HEK293 (cell line): ENCODE results near the gene GLIPR1.

Experiments used
- CTCF ChIA-PET: fragments of 350-600 bp; formaldehyde crosslinking; extraction: SDS; loops from one replicate; lab custom pipeline; 2021; ENCODE audit warnings: antibody characterized with exemption; lab: Yijun Ruan, JAX
- POLR2A ChIA-PET: fragments of 300-600 bp; formaldehyde crosslinking; extraction: SDS; loops from one replicate; lab custom pipeline; 2020; ENCODE audit warnings: antibody characterized with exemption, inconsistent platforms; lab: Yijun Ruan, JAX
- H3K27ac ChIP-seq: fragments of 200-500 bp; sonication (Bioruptor generic); 2 replicates; pipeline ENCODE4 v1.5.1; 2014; ENCODE audit warnings: low read depth, low read length, control low read depth, inconsistent platforms; ENCODE audit errors: extremely low read depth
- H3K36me3 ChIP-seq, 2 experiments: fragments of 200-500 bp in 1 of 2; sonication (Bioruptor generic) in 1 of 2; 1 replicate in 1 of 2; 2 replicates in 1 of 2; pipeline ENCODE4 v1.5.1; 2014 to 2017; ENCODE audit warnings: inconsistent platforms in 2 of 2, low read length in 2 of 2; ENCODE audit not compliant: control insufficient read depth in 2 of 2, insufficient read depth in 1 of 2
- H3K4me1 ChIP-seq: fragments of 200-500 bp; sonication (Bioruptor generic); 2 replicates; pipeline ENCODE4 v1.5.1; 2014; ENCODE audit warnings: mild to moderate bottlenecking, low read length, inconsistent platforms; ENCODE audit not compliant: control insufficient read depth, insufficient read depth
- H3K4me3 ChIP-seq: 2 replicates; pipeline ENCODE4 v1.5.1; 2011; ENCODE audit warnings: low read depth, mild to moderate bottlenecking, control low read depth, low read length, moderate library complexity
- H3K9me3 ChIP-seq: fragments of 200-500 bp; sonication (Bioruptor generic); 2 replicates; pipeline ENCODE4 v1.5.1; 2014; ENCODE audit warnings: low read depth, low read length, inconsistent platforms; ENCODE audit not compliant: control insufficient read depth, insufficient read depth
- AEBP2 ChIP-seq: fragments of 450-650 bp; formaldehyde crosslinking; IDR thresholded peaks from 2 replicates; pipeline ENCODE4 v1.5.1; 2016; ENCODE audit warnings: missing biosample characterization, missing genetic modification characterization, borderline replicate concordance
- GLI2 ChIP-seq: fragments of 450-650 bp; formaldehyde crosslinking; IDR thresholded peaks from 2 replicates; pipeline ENCODE4; 2017; ENCODE audit warnings: missing biosample characterization, missing genetic modification characterization, low read depth, borderline replicate concordance
- IKZF3 ChIP-seq: fragments of 450-650 bp; IDR thresholded peaks from 2 replicates; pipeline ENCODE4 v1.5.0; 2018; ENCODE audit warnings: missing biosample characterization, mild to moderate bottlenecking, missing genetic modification characterization, moderate library complexity
- KLF17 ChIP-seq: fragments of 450-650 bp; formaldehyde crosslinking; IDR thresholded peaks from 2 replicates; pipeline ENCODE4 v1.5.1; 2016; ENCODE audit warnings: missing biosample characterization, missing genetic modification characterization
- KLF9 ChIP-seq: fragments of 450-650 bp; formaldehyde crosslinking; IDR thresholded peaks from 2 replicates; pipeline ENCODE4 v1.5.1; 2016; ENCODE audit warnings: missing biosample characterization, missing genetic modification characterization, low read depth
- OSR2 ChIP-seq: fragments of 450-650 bp; formaldehyde crosslinking; IDR thresholded peaks from 2 replicates; pipeline ENCODE4 v1.5.1; 2016; ENCODE audit warnings: missing biosample characterization, missing genetic modification characterization
- PRDM6 ChIP-seq: fragments of 450-650 bp; formaldehyde crosslinking; IDR thresholded peaks from 2 replicates; pipeline ENCODE4 v1.5.1; 2017; ENCODE audit warnings: missing biosample characterization, missing genetic modification characterization
- SETDB1 ChIP-seq: IDR thresholded peaks from one replicate; pipeline ENCODE4 v1.6.1; 2017; ENCODE audit warnings: mild to moderate bottlenecking, low read length, moderate library complexity, mixed read lengths; ENCODE audit not compliant: insufficient read length
- TCF7L2 ChIP-seq: IDR thresholded peaks from 2 replicates; pipeline ENCODE4 v1.6.1; 2011; ENCODE audit warnings: low read depth, mild to moderate bottlenecking, inconsistent platforms, low read length, moderate library complexity, borderline replicate concordance
- ZBTB1 ChIP-seq: fragments of 450-650 bp; formaldehyde crosslinking; IDR thresholded peaks from 2 replicates; pipeline ENCODE4 v1.5.1; 2016; ENCODE audit warnings: missing biosample characterization, missing genetic modification characterization
- ZBTB48 ChIP-seq: fragments of 450-650 bp; formaldehyde crosslinking; IDR thresholded peaks from 2 replicates; pipeline ENCODE4 v1.5.1; 2016; ENCODE audit warnings: missing biosample characterization, missing genetic modification characterization
- ZBTB8A ChIP-seq: fragments of 450-650 bp; formaldehyde crosslinking; IDR thresholded peaks from 2 replicates; pipeline ENCODE4 v1.5.1; 2016; ENCODE audit warnings: missing biosample characterization, missing genetic modification characterization
- ZNF174 ChIP-seq: fragments of 450-650 bp; formaldehyde crosslinking; IDR thresholded peaks from 2 replicates; pipeline ENCODE4 v1.5.0; 2017; ENCODE audit warnings: missing biosample characterization, mild to moderate bottlenecking, missing genetic modification characterization
- ZNF184 ChIP-seq: fragments of 450-650 bp; IDR thresholded peaks from 2 replicates; pipeline ENCODE4 v1.5.1; 2018; ENCODE audit warnings: missing biosample characterization, mild to moderate bottlenecking, missing genetic modification characterization
- ZNF2 ChIP-seq: fragments of 450-650 bp; formaldehyde crosslinking; IDR thresholded peaks from 2 replicates; pipeline ENCODE4 v1.5.1; 2016; ENCODE audit warnings: missing biosample characterization, missing genetic modification characterization
- ZNF211 ChIP-seq: fragments of 450-650 bp; formaldehyde crosslinking; IDR thresholded peaks from 2 replicates; pipeline ENCODE4 v1.5.1; 2016; ENCODE audit warnings: low read depth, missing biosample characterization, missing genetic modification characterization
- ZNF274 ChIP-seq, 2 experiments: fragments of 200-500 bp in 1 of 2; fragments of 450-650 bp in 1 of 2; sonication (Bioruptor generic) in 1 of 2; formaldehyde crosslinking in 1 of 2; IDR thresholded peaks; 2 replicates each; pipeline versions ENCODE4 v1.5.1 to v1.6.1; 2014 to 2016; ENCODE audit warnings: borderline replicate concordance in 1 of 2, inconsistent platforms in 1 of 2, low read length in 1 of 2, missing biosample characterization in 1 of 2, missing genetic modification characterization in 1 of 2
- ZNF341 ChIP-seq: fragments of 450-650 bp; formaldehyde crosslinking; IDR thresholded peaks from 2 replicates; pipeline ENCODE4; 2016; ENCODE audit warnings: low read depth, missing biosample characterization, missing genetic modification characterization
- ZNF350 ChIP-seq: fragments of 450-650 bp; formaldehyde crosslinking; IDR thresholded peaks from 2 replicates; pipeline ENCODE4 v1.5.0; 2017; ENCODE audit warnings: missing biosample characterization, mild to moderate bottlenecking, missing genetic modification characterization
- ZNF433 ChIP-seq: fragments of 450-650 bp; formaldehyde crosslinking; IDR thresholded peaks from 2 replicates; pipeline ENCODE4 v1.5.1; 2016; ENCODE audit warnings: missing biosample characterization, missing genetic modification characterization, low read depth
- ZNF510 ChIP-seq: fragments of 450-650 bp; formaldehyde crosslinking; IDR thresholded peaks from 2 replicates; pipeline ENCODE4 v1.5.1; 2018; ENCODE audit warnings: mild to moderate bottlenecking, missing genetic modification characterization, missing biosample characterization; ENCODE audit not compliant: insufficient replicate concordance
- ZNF621 ChIP-seq: fragments of 450-650 bp; formaldehyde crosslinking; IDR thresholded peaks from 2 replicates; pipeline ENCODE4 v1.5.1; 2017; ENCODE audit warnings: missing biosample characterization, missing genetic modification characterization
- ZNF645 ChIP-seq: fragments of 450-650 bp; formaldehyde crosslinking; IDR thresholded peaks from 2 replicates; pipeline ENCODE4; 2016; ENCODE audit warnings: missing biosample characterization, missing genetic modification characterization
- ZNF658 ChIP-seq: fragments of 450-650 bp; formaldehyde crosslinking; IDR thresholded peaks from 2 replicates; pipeline ENCODE4; 2016; ENCODE audit warnings: missing biosample characterization, missing genetic modification characterization
- ZNF792 ChIP-seq: fragments of 450-650 bp; formaldehyde crosslinking; IDR thresholded peaks from 2 replicates; pipeline ENCODE4 v1.5.1; 2016; ENCODE audit warnings: missing biosample characterization, missing genetic modification characterization
- ZSCAN5A ChIP-seq: fragments of 450-650 bp; formaldehyde crosslinking; IDR thresholded peaks from 2 replicates; pipeline ENCODE4 v1.5.1; 2016; ENCODE audit warnings: missing biosample characterization, missing genetic modification characterization

The GLIPR1 gene

GRCh38 chr12:75481774-75482173 is 1.2 kb downstream of the GLIPR1 start:
- POLR2A ChIA-PET: no interaction called here
- TF ChIP-seq AEBP2 (tag by site-specific recombination): no peak
- TF ChIP-seq ZNF341 (tag by site-specific recombination): no peak
- no peak for TF ChIP-seq ZNF433
- TF ChIP-seq ZNF2 (tag by site-specific recombination): no peak
- no peak for TF ChIP-seq ZNF645 (tag by site-specific recombination)
- no peak for TF ChIP-seq ZNF792 (tag by site-specific recombination)
- no peak for TF ChIP-seq ZBTB48 (tag by site-specific recombination)
- no peak for TF ChIP-seq ZNF274 (IDR thresholded peaks at IDR 0.05; ENCODE audit: low read length)
- no peak for TF ChIP-seq ZNF274 (tag by site-specific recombination; IDR thresholded peaks at IDR 0.05; ENCODE audit: borderline replicate concordance)
- TF ChIP-seq GLI2 (tag by site-specific recombination): no peak
- TF ChIP-seq, all 188 proteins: peak for 0
- no peaks in the 10 kb centered on the region for H3K36me3 ChIP-seq
- H3K4me3 ChIP-seq: no peak overlapping the region
- H3K27ac ChIP-seq: no peak overlapping the region
- no peaks in the 10 kb centered on the region for H3K9me3 ChIP-seq
- 0 out of 2 replicates have a peak, but pooled peaks cover 5% of the 10 kb centered on the region for H3K4me1 ChIP-seq
- CTCF ChIA-PET: no interaction called here

- no peaks in the 10 kb centered on the region for H3K36me3 ChIP-seq
- ChIA-PET CTCF (interaction anchor here (0.5 to 4.0 kb wide), 8 partner anchors 9 to 974 kb away, joined by 3 to 21 read pairs (median 6); no protein-coding TSS in a partner anchor), POLR2A (no interaction called here)
- no peaks in the 10 kb centered on the region for H3K9me3 ChIP-seq
- TF ChIP-seq KLF9 (no peak), ZSCAN5A (tag by site-specific recombination) (no peak), ZNF433 (no peak), TCF7L2 (no peak), ZBTB1 (tag by site-specific recombination) (no peak), SETDB1 (no peak), ZNF510 (no peak), KLF17 (tag by site-specific recombination) (no peak), ZBTB8A (tag by site-specific recombination) (no peak), ZNF658 (tag by site-specific recombination) (no peak), ZNF211 (no peak), OSR2 (tag by site-specific recombination) (no peak), PRDM6 (tag by site-specific recombination) (no peak), ZNF184 (tag by site-specific recombination) (no peak), ZNF174 (no peak), IKZF3 (tag by site-specific recombination) (no peak), ZNF621 (no peak), ZNF350 (tag by site-specific recombination) (no peak)
- H3K4me1 ChIP-seq: 0 out of 2 replicates have a peak, but pooled peaks cover 5% of the 10 kb centered on the region
- no peak overlapping the region for H3K27ac ChIP-seq
- H3K4me3 ChIP-seq: no peak overlapping the region
Observed at GRCh38 chr12:75482646-75483045, 2.1 kb downstream of the GLIPR1 start.
